Neural progenitor cell (in vitro differentiated cells): ENCODE measurements around the gene CYP27B1.

Source experiments
- CTCF ChIP-seq: fragments of 200-600 bp; sonication (generic); IDR thresholded peaks from 2 replicates; pipeline ENCODE4 v1.5.1; 2017; ENCODE audit warnings: antibody characterized with exemption, mild to moderate bottlenecking
- EZH2phosphoT487 ChIP-seq: fragments of 200-600 bp; sonication (generic); IDR thresholded peaks from 2 replicates; pipeline ENCODE4 v1.6.1; 2017; ENCODE audit warnings: antibody characterized with exemption

GRCh38 chr12:57760347-57760982 lies 6.4 kb downstream of the CYP27B1 start:
- no peak for TF ChIP-seq CTCF
- no peak for TF ChIP-seq EZH2phosphoT487
